HG02943 (cell line): ENCODE data around the gene SSR1.
"Not testable (repeated sequence)": the region's sequence is repeated elsewhere in the genome, so short reads cannot be mapped to it uniquely, and the experiment has no call there.

Experiments
- ATAC-seq: cut with Tn5 transposase; IDR thresholded peaks from one replicate; pipeline ENCODE4 v1.9.1; 2021; ENCODE audit warnings: mild to moderate bottlenecking, low read depth, moderate library complexity; ENCODE audit not compliant: unreplicated experiment

Gene SSR1

DNA sequence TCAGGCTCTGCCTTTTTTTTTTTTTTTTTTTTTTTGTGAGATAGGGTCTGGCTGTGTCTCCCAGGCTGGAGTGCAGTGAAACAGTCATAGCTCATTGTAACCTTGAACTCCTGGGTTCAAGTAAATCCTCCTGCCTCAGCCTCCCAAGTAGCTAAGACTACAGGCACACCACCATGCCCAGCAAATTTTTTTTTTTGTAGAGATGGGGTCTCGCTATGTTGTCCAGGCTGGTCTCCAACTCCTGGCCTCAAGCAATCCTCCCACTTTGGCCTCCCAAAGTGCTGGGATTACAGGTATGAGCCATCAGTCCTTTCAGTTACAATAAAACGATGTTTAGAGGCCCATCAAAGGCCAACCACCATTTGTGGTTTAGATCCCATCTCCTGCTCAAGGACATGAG lies 6.4 kb upstream of the SSR1 start:
- not testable (repeated sequence) for ATAC-seq

DNA sequence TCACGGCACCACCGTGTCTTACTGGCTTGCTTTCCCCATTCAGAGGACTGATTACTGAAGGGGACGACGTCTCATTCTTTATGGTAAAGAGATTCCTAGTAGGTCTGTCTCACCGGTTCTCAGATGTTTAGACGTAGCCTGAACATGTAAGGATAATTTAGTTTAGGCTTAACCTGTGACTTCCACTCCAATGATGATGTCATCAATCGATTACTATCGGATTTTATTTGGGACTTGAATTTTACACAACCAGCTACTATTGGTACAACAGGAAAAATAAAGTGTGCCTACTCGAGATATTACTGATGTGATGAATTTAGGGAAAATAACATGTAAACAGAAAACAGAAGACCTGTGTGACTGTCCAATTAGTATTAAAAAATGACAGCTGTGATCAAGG lies 4.5 kb upstream of the SSR1 start:
- ATAC-seq, result no peak

DNA sequence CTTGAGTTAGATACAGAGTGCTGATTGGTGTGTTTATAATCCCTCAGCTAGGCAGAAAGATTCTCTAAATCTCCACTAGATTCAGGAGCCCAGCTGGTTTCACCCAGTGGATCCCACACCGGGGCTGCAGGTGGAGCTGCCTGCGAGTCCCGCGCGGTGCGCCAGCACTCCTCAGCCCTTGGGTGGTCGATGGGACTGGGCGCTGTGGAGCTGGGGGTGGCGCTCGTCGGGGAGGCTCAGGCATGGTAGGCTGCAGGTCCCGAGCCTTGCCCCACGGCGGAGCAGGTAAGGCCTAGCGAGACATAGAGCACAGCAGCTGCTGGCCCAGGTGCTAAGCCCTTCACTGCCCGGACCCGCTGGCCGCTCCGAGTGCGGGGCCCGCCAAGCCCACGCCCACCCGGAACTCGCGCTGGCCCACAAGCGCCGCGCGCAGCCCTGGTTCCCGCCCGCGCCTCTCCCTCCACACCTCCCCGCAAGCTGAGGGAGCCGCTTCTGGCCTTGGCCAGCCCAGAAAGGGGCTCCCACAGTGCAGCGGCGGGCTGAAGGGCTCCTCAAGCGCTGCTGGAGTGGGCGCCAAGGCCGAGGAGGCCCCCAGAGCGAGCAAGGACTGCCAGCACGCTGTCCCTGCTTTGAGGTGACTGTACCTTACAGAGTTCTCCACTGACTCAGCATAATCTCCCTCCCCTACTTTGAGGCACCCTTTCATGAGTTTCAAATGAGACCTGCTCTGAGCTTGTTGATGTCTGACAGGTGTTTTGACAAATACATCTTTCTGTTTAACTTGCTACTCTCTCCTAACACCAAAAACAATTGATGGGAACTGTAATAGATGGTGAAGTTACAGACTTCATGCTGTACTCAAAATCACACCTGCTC lies 3.9 kb upstream of the SSR1 start:
- ATAC-seq, result no peak

DNA sequence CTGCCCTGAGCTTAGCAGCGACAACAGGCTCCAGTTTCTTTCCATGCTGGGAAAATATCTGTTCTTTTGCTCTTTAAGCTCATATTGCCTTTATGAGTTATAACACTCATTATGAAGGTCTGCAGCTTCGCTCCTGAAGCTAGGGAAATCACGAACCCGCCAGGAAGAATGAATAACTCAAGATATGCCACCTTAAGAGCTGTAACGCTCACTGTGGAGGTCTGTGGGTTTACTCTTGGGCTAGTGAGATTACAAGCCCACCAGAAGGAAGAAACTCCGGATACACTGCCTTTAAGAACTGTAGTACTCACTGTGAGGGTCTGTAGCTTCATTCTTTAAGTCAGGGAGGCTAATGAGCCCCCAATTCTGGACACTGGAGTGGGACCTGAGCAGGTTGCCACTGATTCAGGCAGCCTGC lies 3.0 kb upstream of the SSR1 start:
- ATAC-seq, result no peak

DNA sequence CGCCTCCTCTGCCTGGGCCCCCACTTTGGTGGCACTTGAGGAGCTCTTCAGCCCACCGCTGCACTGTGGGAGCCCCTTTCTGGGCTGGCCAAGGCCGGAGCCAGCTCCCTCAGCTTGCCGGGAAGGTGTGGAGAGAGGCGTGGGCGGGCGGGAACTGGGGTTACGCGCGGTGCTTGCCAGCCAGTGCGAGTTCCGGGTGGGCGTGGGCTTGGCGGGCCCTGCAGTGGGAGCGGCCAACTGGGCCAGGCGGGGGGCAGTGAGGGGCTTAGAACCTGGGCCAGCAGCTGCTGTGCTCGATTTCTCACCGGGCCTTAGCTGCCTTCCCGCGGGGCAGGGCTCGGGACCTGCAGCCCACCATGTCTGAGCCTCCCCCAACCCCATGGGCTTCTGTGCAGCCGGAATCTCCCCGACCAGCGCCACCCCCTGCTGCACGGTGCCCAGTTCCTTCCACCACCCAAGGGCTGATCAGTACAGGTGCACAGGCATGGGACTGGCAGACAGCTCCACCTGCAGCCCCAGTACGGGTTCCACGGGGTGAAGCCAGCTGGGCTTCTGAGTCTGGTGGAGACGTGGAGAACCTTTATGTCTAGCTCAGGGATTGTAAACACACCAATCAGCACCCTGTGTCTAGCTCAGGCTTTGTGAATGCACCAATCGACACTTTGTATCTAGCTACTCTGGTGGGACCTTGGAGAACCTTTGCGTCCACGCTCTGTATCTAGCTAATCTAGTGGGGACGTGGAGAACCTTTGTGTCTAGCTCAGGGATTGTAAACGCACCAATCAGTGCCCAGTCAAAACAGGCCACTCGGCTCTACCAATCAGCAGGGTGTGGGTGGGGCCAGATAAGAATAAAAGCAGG lies 2.3 kb upstream of the SSR1 start:
- ATAC-seq, result not testable (repeated sequence)

DNA sequence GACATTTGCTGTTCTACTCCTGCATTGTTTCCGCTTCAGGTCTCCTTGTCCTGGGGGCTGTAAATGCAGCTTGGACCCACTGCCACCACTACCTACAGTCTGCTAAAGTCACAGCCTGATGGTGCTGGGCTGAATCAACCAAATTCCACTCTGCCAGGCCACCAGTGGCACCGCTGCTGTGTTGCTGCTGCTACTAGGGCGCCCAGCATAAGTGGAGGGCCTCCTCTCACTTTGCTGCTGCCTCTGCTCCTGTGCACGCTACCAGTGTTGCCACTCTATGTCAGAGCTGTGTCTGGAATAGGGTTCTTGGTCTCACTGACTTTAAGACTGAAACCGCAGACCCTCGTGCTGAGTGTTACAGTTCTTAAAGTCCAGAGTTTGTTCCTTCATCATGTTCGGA lies 1.4 kb upstream of the SSR1 start:
- no peak for ATAC-seq

DNA sequence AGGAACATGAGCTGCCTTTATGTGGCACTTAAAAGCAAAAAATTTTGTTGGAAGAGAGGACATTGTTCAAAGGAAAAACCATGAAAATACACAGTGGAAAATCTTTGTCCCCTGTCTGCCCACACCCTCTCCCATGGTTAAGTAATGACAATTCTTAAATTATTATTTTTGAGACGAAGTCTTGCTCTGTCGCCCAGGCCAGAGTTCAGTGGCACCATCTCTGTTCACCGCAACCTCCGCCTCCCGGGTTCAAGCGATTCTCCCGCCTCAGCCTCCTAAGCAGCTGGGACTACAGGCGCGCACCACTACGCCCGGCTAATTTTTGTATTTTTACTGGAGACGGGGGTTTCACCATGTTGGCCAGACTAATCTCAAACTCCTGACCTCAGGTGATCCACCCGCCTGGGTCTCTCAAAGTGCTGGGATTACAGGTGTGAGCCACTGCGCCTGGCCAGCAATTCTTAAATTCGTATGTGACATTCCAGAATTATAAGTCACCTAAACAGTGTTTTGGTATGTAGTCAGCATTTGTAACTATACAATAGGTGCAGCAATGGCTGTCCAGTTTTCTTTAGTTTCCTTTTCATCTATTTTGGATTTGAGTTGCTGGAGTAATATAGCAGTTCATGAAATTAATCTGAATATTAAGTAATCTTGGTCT lies 636 bp upstream of the SSR1 start:
- no peak for ATAC-seq

DNA sequence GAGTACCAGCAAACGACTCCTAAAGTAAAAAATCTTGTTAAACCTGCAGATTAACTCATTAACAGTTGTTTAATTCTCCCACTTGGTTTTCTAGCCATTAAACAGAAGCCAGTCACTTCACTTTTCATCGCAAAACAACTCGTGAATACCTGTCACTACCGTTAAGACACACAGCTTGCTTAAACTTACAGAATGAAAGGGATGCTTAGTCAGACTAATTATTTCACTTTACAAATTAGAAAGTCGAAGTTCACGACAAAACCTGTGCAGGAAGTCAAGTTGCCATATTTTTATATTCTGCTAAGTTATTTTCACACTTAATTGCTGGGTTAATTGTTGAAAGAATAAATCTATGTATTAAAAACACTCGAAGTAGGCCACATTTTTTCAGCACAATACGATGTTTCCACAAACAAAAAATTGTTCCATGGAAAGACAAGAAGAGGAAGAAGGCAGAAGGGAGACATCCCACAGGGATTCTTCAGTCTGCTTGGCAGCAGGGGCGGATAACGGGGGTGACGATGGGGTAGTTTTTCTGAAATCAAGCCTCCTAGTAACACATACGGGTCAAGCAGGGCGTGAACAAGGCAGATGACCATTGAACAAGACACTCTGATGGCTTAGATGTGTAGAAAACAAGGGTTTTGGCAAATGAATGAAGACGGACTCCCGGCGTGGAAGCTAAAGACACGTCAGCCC lies 933 bp downstream of the SSR1 start:
- ATAC-seq, result no peak

DNA sequence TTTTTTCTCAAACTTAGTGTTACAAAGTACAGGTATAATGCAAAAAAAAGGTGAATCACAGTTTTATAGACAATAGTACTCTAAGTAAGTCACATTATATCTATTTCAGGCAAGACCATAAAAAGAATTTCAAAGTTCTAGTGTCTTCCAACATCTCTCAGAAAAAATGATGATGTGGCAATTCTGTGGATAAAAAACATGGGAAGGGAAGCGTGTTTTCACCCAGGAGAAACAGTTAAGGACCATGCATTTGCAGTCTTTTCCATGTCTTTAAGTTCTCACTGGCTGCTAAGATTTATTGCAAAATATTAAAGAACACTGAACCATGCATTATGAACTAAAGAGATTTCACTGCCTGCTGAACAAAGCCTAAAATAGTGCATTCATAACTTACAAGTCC lies 1.8 kb downstream of the SSR1 start:
- ATAC-seq, result no peak

DNA sequence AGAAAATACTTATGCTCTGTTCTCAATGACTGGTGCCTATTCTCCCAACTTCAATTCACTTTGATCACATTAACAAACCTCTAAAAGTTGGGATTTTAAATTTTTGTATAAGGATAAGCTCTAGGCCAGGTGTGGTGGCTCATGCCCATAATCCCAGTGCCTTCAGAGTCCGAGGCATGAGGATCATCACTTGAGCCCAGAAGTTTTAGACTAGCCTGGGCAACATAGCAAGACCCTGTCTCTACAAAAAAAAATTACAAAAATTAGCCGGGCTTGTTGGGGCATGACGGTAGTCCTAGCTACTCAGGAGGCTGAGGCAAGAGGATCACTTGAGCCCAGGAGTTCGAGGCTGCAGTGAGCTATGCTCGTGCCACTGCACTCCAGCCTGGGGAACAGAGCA lies 3.9 kb downstream of the SSR1 start:
- ATAC-seq, result no peak

DNA sequence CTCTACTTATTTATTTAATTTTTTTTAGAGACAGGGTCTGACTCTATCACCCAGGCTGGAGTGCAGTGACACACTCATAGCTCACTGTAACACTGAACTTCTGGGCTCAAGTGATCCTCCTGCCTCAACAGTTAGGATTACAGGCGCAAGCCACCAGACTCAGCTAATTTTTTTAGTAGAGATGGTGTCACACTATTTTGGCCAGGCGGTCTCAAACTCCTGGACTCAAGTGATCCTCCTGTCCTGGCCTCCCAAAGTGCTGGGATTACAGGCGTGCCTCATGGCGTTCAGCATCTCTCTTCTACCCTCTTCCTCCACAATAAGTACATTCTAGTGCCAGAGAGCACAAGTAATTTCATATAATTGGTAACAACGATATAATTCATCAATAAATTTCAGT lies 5.5 kb downstream of the SSR1 start:
- no peak for ATAC-seq

DNA sequence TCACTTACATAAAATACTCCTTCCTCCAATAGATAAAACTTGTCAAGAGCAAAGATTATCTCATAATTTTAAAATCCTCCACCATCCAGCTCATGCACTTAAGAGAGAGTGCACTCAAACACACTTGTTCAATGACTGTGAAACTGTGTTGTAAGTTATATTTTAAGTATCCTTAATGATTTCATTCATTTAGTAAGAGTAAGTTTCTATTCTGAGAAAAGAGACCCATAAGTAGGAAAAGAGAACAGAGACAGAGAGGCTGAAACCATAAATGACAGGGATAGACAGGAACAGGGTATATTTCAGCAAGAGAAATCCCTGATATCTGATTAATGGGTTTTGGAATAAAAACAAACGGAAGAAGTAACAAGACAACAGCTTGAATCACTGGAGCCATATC lies 8.2 kb downstream of the SSR1 start:
- no peak for ATAC-seq

DNA sequence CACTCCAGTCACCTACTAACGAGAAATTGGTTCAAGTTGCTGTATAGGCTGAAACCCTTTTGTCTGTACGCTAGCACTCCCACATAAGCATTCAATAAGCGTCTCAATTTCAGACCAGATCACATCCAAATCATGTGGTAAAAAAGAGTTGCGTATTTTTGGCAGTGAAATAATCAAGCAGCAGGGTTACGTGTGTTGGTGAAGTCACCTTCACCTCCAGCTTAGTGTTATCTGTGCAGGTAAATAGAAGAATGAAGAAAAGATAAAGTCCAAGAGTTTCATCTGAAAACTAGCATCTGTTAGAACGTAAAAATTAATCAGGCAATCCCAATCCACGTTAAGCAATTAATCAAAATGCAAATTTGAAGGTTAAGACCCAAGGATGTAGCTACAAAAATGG lies 11.3 kb downstream of the SSR1 start:
- no peak for ATAC-seq

DNA sequence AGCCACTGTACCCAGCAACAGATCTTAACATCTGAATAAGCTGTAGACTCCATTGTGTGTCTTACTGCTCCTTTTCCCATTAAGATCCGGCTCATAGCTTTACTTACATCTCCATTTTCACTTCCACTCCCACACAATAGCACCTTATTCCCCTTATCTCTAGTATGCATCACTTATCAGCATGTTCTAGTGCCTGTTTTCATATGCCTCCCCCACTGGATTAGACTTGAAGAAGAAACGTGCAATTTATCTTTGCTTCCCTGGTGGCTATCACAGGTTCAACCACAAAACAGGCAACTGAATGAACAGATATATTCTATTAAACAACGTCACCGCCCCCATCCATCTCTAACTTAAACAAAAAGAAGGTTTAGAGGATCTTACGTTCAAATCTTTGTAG lies 12.1 kb downstream of the SSR1 start:
- ATAC-seq, result no peak

DNA sequence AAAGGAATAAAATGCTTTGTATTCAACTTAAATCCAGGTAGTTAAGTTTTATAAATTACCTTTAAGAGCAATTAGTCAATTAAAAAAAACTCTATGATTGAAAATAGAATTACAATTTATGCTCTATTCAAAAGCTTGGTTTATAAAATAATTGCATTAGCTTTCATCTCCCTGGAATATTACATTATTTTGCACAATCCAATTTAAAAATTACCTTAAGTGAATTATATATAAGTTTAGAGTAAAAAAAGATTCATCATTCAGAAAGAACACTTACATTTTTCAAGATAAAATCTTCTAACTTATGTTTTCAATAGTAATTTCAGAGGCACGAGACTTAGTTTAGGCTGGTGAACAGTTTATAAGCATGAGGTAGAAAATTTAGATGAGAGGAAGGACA lies 14.9 kb downstream of the SSR1 start:
- no peak for ATAC-seq

DNA sequence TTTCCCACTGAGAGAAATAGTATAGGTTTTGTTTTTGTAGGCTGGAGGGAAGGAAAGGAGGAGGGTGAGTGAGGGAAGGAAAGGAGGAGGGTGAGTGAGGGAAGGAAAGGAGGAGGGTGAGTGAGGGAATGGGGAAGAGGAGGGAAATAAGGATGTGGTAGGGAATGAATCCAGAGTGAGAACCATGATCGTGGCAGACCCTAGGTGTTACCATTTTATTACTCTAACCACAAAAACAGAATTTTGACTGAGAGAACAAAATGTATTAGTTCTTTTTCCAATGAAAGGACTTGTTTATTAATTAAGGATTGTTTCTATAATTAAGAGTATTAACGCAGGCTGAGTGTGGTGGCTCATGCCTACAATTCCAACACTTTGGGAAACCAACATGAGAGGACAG lies 16.4 kb downstream of the SSR1 start:
- no peak for ATAC-seq

DNA sequence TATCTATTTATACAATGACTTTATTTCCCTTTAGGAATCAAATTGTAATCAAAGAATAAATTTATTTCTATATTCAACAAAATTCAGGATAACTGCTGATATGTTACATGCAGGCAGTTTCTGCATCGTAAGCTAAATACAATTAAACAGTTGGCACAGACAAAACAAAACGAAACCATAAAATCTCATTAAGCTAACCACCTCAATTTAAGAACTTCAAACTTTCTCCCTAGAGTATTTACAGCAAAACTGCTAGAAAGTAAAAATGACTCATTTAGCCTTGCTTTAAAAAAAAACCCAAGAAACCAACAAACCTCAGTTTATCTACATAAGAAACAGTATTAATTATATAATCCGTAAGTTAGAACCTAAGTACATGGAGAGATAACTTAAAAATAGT lies 17.1 kb downstream of the SSR1 start:
- no peak for ATAC-seq

DNA sequence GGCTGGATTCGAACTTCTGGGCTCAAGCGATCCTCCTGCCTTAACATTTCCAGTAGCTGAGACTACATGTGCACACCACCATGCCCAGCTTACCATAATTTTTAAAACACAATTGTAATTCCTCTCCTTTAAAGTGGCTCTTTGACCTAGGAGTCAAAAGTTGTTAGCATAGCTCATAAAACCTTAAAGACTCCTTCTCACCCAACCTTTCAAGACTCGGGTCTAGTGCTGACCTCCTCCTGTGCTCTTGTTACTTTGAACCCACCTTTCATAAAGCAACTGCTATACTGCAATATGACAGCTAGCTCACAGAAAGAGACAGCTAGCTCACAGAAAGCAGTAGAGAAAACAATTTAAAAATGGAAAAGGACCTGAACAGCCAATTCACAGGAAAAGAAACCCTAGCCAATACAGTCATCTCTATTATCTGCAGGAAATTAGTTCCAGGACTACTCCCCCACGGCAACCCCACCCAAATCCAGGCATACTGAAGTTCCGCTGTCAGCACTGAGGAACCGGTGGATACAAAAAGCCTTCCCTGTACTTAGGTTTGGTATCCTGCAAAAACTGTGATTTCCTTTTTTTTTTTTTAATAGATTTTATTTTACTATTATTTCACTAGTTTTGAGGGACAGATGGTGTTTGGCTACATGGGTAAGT lies 20.3 kb downstream of the SSR1 start:
- no peak for ATAC-seq

DNA sequence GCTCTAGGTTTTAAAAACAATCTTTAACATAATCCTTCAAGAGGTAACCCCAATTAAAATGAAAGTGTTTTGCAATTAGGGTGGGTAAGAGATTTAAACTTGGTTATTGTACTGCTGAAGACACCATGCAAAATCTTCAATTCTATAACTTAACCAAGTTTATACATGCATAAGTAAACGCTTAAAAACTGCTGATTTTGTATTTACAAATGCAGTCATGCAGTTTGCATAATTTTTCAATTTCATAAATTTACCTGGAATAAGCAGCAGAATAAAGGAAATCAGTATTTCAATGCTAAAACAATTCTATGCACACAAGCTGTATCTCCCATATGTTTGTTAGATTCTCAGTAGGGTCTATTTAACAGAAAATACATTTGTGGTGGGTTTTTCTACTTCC lies 22.9 kb downstream of the SSR1 start:
- ATAC-seq, result no peak

DNA sequence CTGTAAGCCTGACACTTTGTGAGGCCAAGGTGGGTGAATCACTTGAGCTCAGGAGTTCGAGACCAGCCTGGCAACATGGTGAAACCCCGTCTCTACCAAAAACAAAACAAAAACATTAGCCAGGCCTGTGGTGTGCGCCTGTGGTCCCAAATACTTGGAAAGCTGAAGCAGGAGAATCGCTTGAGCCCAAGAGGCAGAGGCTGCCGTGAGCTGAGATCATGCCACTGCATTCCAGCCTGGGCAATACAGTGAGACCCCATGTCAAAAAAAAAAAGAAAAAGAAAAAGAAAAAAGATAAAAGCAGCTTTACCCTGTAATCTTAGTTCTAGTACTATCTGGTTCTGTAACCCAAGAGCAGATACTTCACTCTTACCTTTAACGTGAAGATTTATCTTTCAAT lies 27.6 kb downstream of the SSR1 start:
- no peak for ATAC-seq
